ENCODE results near the gene TMEM132C.

Gene TMEM132C

DNA sequence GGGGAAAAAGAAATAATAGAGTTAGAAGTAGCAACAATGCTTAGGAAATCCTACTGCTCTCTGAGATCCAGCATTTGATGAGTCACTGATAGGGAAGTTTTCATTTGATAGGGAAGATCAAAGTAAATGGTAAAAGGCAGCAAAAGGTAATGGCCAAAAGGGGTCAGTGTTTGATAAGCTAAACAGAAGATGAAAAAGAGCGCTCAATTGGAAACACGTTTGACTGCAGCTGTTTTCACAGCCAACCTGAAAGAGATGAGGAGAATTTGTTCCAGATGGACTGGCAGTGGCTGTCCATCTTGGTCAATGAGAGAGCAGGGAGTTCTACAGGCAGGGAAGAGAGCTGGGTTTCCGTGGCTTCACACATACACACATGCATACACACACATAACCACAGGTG, 264.2 kb downstream of the TMEM132C start:
- TF ChIP-seq EGR1 (IDR thresholded peaks at IDR 0.05): no peak
- TF ChIP-seq TEAD4 (IDR thresholded peaks at IDR 0.05): no peak

DNA sequence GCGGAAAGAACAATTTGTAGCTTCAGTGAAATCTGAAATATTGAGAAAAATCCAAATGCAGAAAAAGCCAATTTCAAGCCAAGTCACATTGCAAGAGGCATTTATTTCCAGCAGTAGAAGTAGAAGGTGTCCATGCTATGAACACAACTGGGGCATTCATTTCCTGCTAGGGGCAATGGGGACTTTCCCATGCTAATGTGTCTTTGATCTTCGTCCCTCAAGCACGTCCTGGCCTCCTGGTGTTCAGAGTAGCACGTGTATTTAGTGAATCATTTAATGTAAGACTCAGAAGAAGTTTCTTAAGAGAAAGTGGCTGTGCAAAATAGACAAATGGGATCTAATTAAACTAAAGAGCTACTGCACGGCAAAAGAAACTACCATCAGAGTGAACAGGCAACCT, 267.9 kb downstream of the TMEM132C start:
- TF ChIP-seq, protein P1, sequence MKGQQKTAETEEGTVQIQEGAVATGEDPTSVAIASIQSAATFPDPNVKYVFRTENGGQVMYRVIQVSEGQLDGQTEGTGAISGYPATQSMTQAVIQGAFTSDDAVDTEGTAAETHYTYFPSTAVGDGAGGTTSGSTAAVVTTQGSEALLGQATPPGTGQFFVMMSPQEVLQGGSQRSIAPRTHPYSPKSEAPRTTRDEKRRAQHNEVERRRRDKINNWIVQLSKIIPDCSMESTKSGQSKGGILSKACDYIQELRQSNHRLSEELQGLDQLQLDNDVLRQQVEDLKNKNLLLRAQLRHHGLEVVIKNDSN (IDR thresholded peaks at IDR 0.05): no peak
- TF ChIP-seq RAD21 (IDR thresholded peaks at IDR 0.05; ENCODE audit: low read depth) (no peak), CREB1 (IDR thresholded peaks at IDR 0.05; ENCODE audit: low read depth) (no peak), CEBPB (IDR thresholded peaks at IDR 0.05) (no peak), NFIC (IDR thresholded peaks at IDR 0.05) (no peak), EP300 (IDR thresholded peaks at IDR 0.05; ENCODE audit: borderline replicate concordance) (no peak), ZBTB7A (IDR thresholded peaks at IDR 0.05; ENCODE audit: low read depth) (no peak), TEAD4 (IDR thresholded peaks at IDR 0.05) (no peak), TCF12 (IDR thresholded peaks at IDR 0.05; ENCODE audit: low read depth) (no peak), FOXM1 (IDR thresholded peaks at IDR 0.05; ENCODE audit: borderline replicate concordance, low read depth) (no peak), TAF1 (IDR thresholded peaks at IDR 0.05; ENCODE audit: low read depth) (no peak), EGR1 (IDR thresholded peaks at IDR 0.05) (no peak), YY1 (IDR thresholded peaks at IDR 0.05; ENCODE audit: low read depth) (no peak)
- TF ChIP-seq, protein P2, sequence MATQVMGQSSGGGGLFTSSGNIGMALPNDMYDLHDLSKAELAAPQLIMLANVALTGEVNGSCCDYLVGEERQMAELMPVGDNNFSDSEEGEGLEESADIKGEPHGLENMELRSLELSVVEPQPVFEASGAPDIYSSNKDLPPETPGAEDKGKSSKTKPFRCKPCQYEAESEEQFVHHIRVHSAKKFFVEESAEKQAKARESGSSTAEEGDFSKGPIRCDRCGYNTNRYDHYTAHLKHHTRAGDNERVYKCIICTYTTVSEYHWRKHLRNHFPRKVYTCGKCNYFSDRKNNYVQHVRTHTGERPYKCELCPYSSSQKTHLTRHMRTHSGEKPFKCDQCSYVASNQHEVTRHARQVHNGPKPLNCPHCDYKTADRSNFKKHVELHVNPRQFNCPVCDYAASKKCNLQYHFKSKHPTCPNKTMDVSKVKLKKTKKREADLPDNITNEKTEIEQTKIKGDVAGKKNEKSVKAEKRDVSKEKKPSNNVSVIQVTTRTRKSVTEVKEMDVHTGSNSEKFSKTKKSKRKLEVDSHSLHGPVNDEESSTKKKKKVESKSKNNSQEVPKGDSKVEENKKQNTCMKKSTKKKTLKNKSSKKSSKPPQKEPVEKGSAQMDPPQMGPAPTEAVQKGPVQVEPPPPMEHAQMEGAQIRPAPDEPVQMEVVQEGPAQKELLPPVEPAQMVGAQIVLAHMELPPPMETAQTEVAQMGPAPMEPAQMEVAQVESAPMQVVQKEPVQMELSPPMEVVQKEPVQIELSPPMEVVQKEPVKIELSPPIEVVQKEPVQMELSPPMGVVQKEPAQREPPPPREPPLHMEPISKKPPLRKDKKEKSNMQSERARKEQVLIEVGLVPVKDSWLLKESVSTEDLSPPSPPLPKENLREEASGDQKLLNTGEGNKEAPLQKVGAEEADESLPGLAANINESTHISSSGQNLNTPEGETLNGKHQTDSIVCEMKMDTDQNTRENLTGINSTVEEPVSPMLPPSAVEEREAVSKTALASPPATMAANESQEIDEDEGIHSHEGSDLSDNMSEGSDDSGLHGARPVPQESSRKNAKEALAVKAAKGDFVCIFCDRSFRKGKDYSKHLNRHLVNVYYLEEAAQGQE (IDR thresholded peaks at IDR 0.05; ENCODE audit: low read depth): no peak
- TF ChIP-seq, protein P3, sequence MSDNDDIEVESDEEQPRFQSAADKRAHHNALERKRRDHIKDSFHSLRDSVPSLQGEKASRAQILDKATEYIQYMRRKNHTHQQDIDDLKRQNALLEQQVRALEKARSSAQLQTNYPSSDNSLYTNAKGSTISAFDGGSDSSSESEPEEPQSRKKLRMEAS (IDR thresholded peaks at IDR 0.05): no peak

DNA sequence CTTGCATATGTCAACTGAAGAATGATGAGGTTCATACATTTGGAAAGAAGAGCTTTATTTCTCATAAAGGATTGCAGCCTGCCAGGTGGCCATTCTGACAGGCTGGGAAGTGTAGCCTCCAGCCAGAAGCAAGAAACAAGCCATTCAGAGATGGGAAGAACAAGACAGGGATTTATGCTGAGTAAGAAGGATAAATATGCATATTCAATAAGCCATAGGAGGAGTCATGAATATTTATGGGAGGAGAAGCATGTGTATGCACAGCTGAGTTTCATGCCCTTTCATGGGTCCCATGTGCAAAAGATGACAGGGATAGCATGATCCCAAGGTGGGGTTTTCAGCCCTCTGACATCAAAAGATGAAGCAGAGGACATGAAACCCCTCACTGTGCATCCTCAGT, 269.8 kb downstream of the TMEM132C start:
- TF ChIP-seq ZBTB7A (IDR thresholded peaks at IDR 0.05; ENCODE audit: low read depth) (no peak), CEBPB (IDR thresholded peaks at IDR 0.05) (no peak), NFIC (IDR thresholded peaks at IDR 0.05) (no peak), EGR1 (IDR thresholded peaks at IDR 0.05) (no peak), CREB1 (IDR thresholded peaks at IDR 0.05; ENCODE audit: low read depth) (no peak), FOXM1 (IDR thresholded peaks at IDR 0.05; ENCODE audit: borderline replicate concordance, low read depth) (no peak), RAD21 (IDR thresholded peaks at IDR 0.05; ENCODE audit: low read depth) (no peak), TEAD4 (IDR thresholded peaks at IDR 0.05) (no peak), TCF12 (IDR thresholded peaks at IDR 0.05; ENCODE audit: low read depth) (no peak), EP300 (IDR thresholded peaks at IDR 0.05; ENCODE audit: borderline replicate concordance) (no peak), TAF1 (IDR thresholded peaks at IDR 0.05; ENCODE audit: low read depth) (no peak), YY1 (IDR thresholded peaks at IDR 0.05; ENCODE audit: low read depth) (no peak)
- TF ChIP-seq, protein P3 (IDR thresholded peaks at IDR 0.05): no peak
- TF ChIP-seq, protein P2 (IDR thresholded peaks at IDR 0.05; ENCODE audit: low read depth): no peak
- TF ChIP-seq, protein P1 (IDR thresholded peaks at IDR 0.05): no peak

DNA sequence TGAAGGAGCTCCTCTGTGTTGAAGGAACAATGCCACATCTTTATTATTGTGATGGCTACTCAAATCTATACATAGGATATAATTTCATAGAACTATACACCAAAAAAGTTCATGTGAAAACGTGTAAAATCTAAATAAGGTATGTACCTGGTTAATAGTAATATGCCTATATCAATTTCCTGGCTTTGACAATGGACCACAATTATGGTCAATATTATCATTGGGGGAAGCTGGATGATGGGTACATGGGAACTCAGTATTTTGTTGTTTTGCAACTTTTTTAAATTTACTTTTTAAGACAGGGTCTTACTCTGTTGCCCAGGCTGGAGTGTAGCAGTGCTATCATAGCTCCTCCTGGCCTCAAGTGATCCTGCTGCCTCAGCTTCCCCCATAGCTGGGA, 270.7 kb downstream of the TMEM132C start:
- no peak for TF ChIP-seq CEBPB (IDR thresholded peaks at IDR 0.05)
- TF ChIP-seq EGR1 (IDR thresholded peaks at IDR 0.05): no peak
- TF ChIP-seq TEAD4 (IDR thresholded peaks at IDR 0.05): no peak
- TF ChIP-seq, protein P3 (IDR thresholded peaks at IDR 0.05): no peak
- no peak for TF ChIP-seq RAD21 (IDR thresholded peaks at IDR 0.05; ENCODE audit: low read depth)
- TF ChIP-seq YY1 (IDR thresholded peaks at IDR 0.05; ENCODE audit: low read depth): no peak

DNA sequence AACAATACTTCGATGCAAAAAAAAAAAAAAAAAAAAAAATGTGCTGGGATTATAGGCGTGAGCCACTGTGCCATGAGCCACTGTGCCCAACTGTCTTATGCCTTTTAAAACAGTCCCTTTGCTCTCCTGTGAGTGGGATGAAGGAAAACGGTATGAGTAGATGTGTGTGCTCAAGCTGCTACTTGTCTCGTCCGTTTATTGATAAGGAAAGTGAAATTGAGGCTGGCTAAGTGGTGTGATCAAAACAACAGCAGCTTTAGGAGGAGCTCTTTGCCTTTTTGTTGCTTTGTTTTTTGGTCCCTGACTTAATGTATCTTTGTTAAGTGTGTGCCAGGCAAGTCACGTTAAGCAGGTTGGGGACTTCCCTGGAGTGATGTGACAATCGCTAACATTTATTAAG, 275.9 kb downstream of the TMEM132C start:
- TF ChIP-seq CREB1 (IDR thresholded peaks at IDR 0.05; ENCODE audit: low read depth) (no peak), FOXM1 (IDR thresholded peaks at IDR 0.05; ENCODE audit: borderline replicate concordance, low read depth) (no peak), ZBTB7A (IDR thresholded peaks at IDR 0.05; ENCODE audit: low read depth) (no peak)
- TF ChIP-seq, protein P3 (IDR thresholded peaks at IDR 0.05): no peak
- TF ChIP-seq, protein P1 (IDR thresholded peaks at IDR 0.05): no peak

DNA sequence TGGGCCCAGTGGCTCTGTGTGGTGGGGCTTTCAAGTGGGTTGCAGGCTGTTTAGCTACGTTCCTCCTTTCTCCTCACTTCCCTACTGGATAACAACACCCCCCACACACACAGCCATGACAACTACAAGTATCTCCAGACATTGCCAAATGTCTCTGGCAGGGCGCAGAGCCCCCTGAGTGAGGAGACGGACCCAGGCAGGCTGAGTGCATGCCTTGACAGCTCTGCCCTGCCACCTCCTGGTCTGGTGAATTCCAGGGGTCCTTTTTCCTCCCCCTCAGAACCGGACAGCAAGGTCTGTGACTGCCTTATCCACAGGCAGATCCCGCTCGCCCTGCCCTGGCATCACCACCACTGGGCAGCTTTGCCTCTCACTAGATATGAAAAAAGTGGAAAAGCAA, 276.5 kb downstream of the TMEM132C start:
- no peak for TF ChIP-seq TAF1 (IDR thresholded peaks at IDR 0.05; ENCODE audit: low read depth)
- no peak for TF ChIP-seq FOXM1 (IDR thresholded peaks at IDR 0.05; ENCODE audit: borderline replicate concordance, low read depth)
- no peak for TF ChIP-seq CREB1 (IDR thresholded peaks at IDR 0.05; ENCODE audit: low read depth)
- TF ChIP-seq TEAD4 (IDR thresholded peaks at IDR 0.05): no peak

All from Ishikawa (cell line).